GM06990 (cell line): ENCODE measurements around the gene DCTN2.

Experiments used
- DNase-seq: peaks from one replicate; pipeline ENCODE4 v3.0.0-alpha.2; 2011; ENCODE audit not compliant: insufficient read length; ENCODE audit errors: extremely low read depth
- H3K27me3 ChIP-seq: replicated peaks from 2 replicates; pipeline ENCODE4 v1.6.0; 2011; ENCODE audit warnings: low read length; ENCODE audit not compliant: control insufficient read depth, insufficient read depth
- H3K36me3 ChIP-seq: 2 replicates; pipeline ENCODE4 v1.5.1; 2011; ENCODE audit warnings: low read length; ENCODE audit not compliant: control insufficient read depth, insufficient read depth
- H3K4me3 ChIP-seq: replicated peaks from 2 replicates; pipeline ENCODE4 v1.5.1; 2011; ENCODE audit warnings: low read depth, mild to moderate bottlenecking, control low read depth, low read length
- CTCF ChIP-seq: IDR thresholded peaks from 2 replicates; pipeline ENCODE4 v1.5.1; 2011; ENCODE audit warnings: low read length, control low read depth, mild to moderate bottlenecking, inconsistent platforms; ENCODE audit not compliant: insufficient read depth, poor library complexity, severe bottlenecking

Gene DCTN2

GRCh38 chr12:57549909-57550640 lies 3.1 kb upstream of the DCTN2 start, which contains the start of gene KIF5A:
KIF5A (plus strand) TSS chr12:57550044; CDS start chr12:57550272, 228 bp downstream.
- Histone ChIP-seq H3K27me3 (no peaks in the 10 kb centered on the region), H3K4me3 (peak within 1 kb of the TSS; percentile 55), H3K36me3 (no peaks in the 10 kb centered on the region)
- peak; percentile 61 for DNase-seq
- no peak for TF ChIP-seq CTCF

GRCh38 chr12:57549203-57549908 lies 2.4 kb upstream of the DCTN2 start:
- TF ChIP-seq CTCF = no peak
- no peaks in the 10 kb centered on the region for H3K27me3 ChIP-seq
- no peak for DNase-seq
- H3K4me3 ChIP-seq = peak overlapping the region; percentile 55
- peaks cover 3% of the 10 kb centered on the region for H3K36me3 ChIP-seq

GRCh38 chr12:57548488-57548887 lies 1.5 kb upstream of the DCTN2 start:
- TF ChIP-seq CTCF = no peak
- H3K36me3 ChIP-seq = peaks cover 3% of the 10 kb centered on the region
- no peaks in the 10 kb centered on the region for H3K27me3 ChIP-seq
- DNase-seq = no peak
- H3K4me3 ChIP-seq = no peak overlapping the region

- no peak for DNase-seq
- H3K36me3 ChIP-seq = peaks cover 3% of the 10 kb centered on the region
- no peak for TF ChIP-seq CTCF
- H3K4me3 ChIP-seq = no peak overlapping the region
- H3K27me3 ChIP-seq = no peaks in the 10 kb centered on the region
Observed at GRCh38 chr12:57548013-57548315, 972 bp upstream of the DCTN2 start.

- no peaks in the 10 kb centered on the region for H3K27me3 ChIP-seq
- DNase-seq = no peak
- H3K4me3 ChIP-seq = peak overlapping the region; percentile 90
- H3K36me3 ChIP-seq = peaks cover 3% of the 10 kb centered on the region
- TF ChIP-seq CTCF = no peak
Observed at GRCh38 chr12:57547288-57548012, 458 bp upstream of the DCTN2 start.
